HG02973 (cell line): ENCODE measurements around the gene TNNI3K.

Experiments used
- ATAC-seq: cut with Tn5 transposase; IDR thresholded peaks from one replicate; pipeline ENCODE4 v1.9.1; 2021; ENCODE audit warnings: moderate library complexity; ENCODE audit not compliant: unreplicated experiment

The TNNI3K gene

GRCh38 chr1:74375376-74375775 lies 140.2 kb downstream of the TNNI3K start:
- no peak for ATAC-seq

- no peak for ATAC-seq
These were observed 145.1 kb downstream of the TNNI3K start for GRCh38 chr1:74380252-74380651.

GRCh38 chr1:74388855-74389254 lies 153.7 kb downstream of the TNNI3K start:
- no peak for ATAC-seq

- ATAC-seq = no peak
These were observed 157.0 kb downstream of the TNNI3K start for GRCh38 chr1:74392186-74392585.

- ATAC-seq = no peak
These were observed 157.7 kb downstream of the TNNI3K start for GRCh38 chr1:74392840-74393239.

GRCh38 chr1:74395571-74395970 lies 160.4 kb downstream of the TNNI3K start:
- ATAC-seq = no peak

GRCh38 chr1:74396462-74396861 lies 161.3 kb downstream of the TNNI3K start:
- no peak for ATAC-seq

- peak; percentile 46 for ATAC-seq
These were observed 161.7 kb downstream of the TNNI3K start for GRCh38 chr1:74396933-74397332.

GRCh38 chr1:74399249-74399648 lies 164.1 kb downstream of the TNNI3K start:
- ATAC-seq = peak; percentile 80

GRCh38 chr1:74402873-74403272 lies 167.7 kb downstream of the TNNI3K start:
- ATAC-seq = no peak

- no peak for ATAC-seq
These were observed 168.4 kb downstream of the TNNI3K start for GRCh38 chr1:74403606-74404005.

GRCh38 chr1:74406759-74407158 lies 171.6 kb downstream of the TNNI3K start:
- ATAC-seq = no peak

- no peak for ATAC-seq
These were observed 172.7 kb downstream of the TNNI3K start for GRCh38 chr1:74407902-74408301.

- ATAC-seq = no peak
These were observed 177.1 kb downstream of the TNNI3K start for GRCh38 chr1:74412244-74412643.

GRCh38 chr1:74415935-74416334 lies 180.7 kb downstream of the TNNI3K start:
- no peak for ATAC-seq

- ATAC-seq = no peak
These were observed 184.4 kb downstream of the TNNI3K start for GRCh38 chr1:74419611-74420010.

- ATAC-seq = no peak
These were observed 185.3 kb downstream of the TNNI3K start for GRCh38 chr1:74420467-74420866.

- no peak for ATAC-seq
These were observed 187.5 kb downstream of the TNNI3K start for GRCh38 chr1:74422421-74423292.

- no peak for ATAC-seq
These were observed 188.3 kb downstream of the TNNI3K start for GRCh38 chr1:74423471-74423870.

GRCh38 chr1:74425676-74426075 lies 190.5 kb downstream of the TNNI3K start:
- no peak for ATAC-seq

GRCh38 chr1:74426208-74426937 lies 191.2 kb downstream of the TNNI3K start:
- no peak for ATAC-seq

GRCh38 chr1:74427681-74428080 lies 192.5 kb downstream of the TNNI3K start:
- ATAC-seq = no peak
